HG02852 (cell line): Measurements from ENCODE around the gene ME3.
A peak's percentile ranks its signal among the peaks of the same experiment; 100 is the strongest.
"Not testable (repeated sequence)": the region's sequence is repeated elsewhere in the genome, so short reads cannot be mapped to it uniquely, and the experiment has no call there.

Source experiments
- ATAC-seq: cut with Tn5 transposase; IDR thresholded peaks from one replicate; pipeline ENCODE4 v1.9.1; 2021; ENCODE audit warnings: mild to moderate bottlenecking, moderate library complexity; ENCODE audit not compliant: unreplicated experiment

The ME3 gene

GRCh38 chr11:86565801-86566312 lies 106.6 kb downstream of the ME3 start:
- no peak for ATAC-seq

- ATAC-seq, result no peak
Observed at GRCh38 chr11:86565388-86565787, 107.0 kb downstream of the ME3 start.

- not testable (repeated sequence) for ATAC-seq
Observed at GRCh38 chr11:86562842-86563241, 109.6 kb downstream of the ME3 start.

- no peak for ATAC-seq
Observed at GRCh38 chr11:86559311-86559945, 113.0 kb downstream of the ME3 start.

- ATAC-seq, result no peak
Observed at GRCh38 chr11:86558841-86559240, 113.6 kb downstream of the ME3 start.

GRCh38 chr11:86558207-86558606 lies 114.2 kb downstream of the ME3 start:
- no peak for ATAC-seq

GRCh38 chr11:86555866-86556265 lies 116.5 kb downstream of the ME3 start:
- ATAC-seq, result no peak

- ATAC-seq, result no peak
Observed at GRCh38 chr11:86555401-86555800, 117.0 kb downstream of the ME3 start.

- ATAC-seq, result no peak
Observed at GRCh38 chr11:86553265-86553664, 119.2 kb downstream of the ME3 start.

- peak; percentile 75 for ATAC-seq
Observed at GRCh38 chr11:86551288-86552092, 120.9 kb downstream of the ME3 start.

GRCh38 chr11:86550757-86551156 lies 121.7 kb downstream of the ME3 start:
- no peak for ATAC-seq

- ATAC-seq, result no peak
Observed at GRCh38 chr11:86548271-86548917, 124.0 kb downstream of the ME3 start.

- no peak for ATAC-seq
Observed at GRCh38 chr11:86547727-86548126, 124.7 kb downstream of the ME3 start.

GRCh38 chr11:86541299-86541698 lies 131.1 kb downstream of the ME3 start:
- not testable (repeated sequence) for ATAC-seq

- no peak for ATAC-seq
Observed at GRCh38 chr11:86538223-86538548, 134.2 kb downstream of the ME3 start.

GRCh38 chr11:86537541-86538222 lies 134.7 kb downstream of the ME3 start:
- ATAC-seq, result no peak

- ATAC-seq, result no peak
Observed at GRCh38 chr11:86535773-86536172, 136.6 kb downstream of the ME3 start.

- ATAC-seq, result no peak
Observed at GRCh38 chr11:86524620-86525352, 147.6 kb downstream of the ME3 start.

- no peak for ATAC-seq
Observed at GRCh38 chr11:86523738-86524619, 148.4 kb downstream of the ME3 start.

GRCh38 chr11:86522512-86522911 lies 149.9 kb downstream of the ME3 start:
- not testable (repeated sequence) for ATAC-seq
